A673 (cell line): ENCODE data around the gene TMEM243. TPM values are rescaled to one million over a fixed set of nuclear protein-coding genes. Genes with fewer than 3 reads are reported as not detected.

Experiments used
- BruUV-seq: library from RNA; stranded (reverse); fragments of 400-500 nt; replicated peaks from 2 replicates; lab custom pipeline; 2021; lab: Mats Ljungman, UMichigan
- CTCF ChIA-PET: fragments of 300-600 bp; sonication (Branson Sonifier 250); formaldehyde crosslinking; loops from one replicate; lab custom pipeline; 2022; ENCODE audit warnings: antibody characterized with exemption; lab: Charles Lee
- POLR2A ChIA-PET: fragments of 300-600 bp; sonication (Branson Sonifier 250); formaldehyde crosslinking; loops from one replicate; lab custom pipeline; 2022; ENCODE audit warnings: antibody characterized with exemption; ENCODE audit not compliant: low non-redundant PET; lab: Charles Lee
- DNase-seq: peaks from one replicate; pipeline ENCODE4 v3.0.0-alpha.2; 2015; ENCODE audit warnings: low spot score
- H3K27ac ChIP-seq: fragments of 200-600 bp; sonication (generic); 2 replicates; pipeline ENCODE4 v1.5.1; 2016; ENCODE audit warnings: mixed run types, low read depth, mild to moderate bottlenecking, mixed read lengths, antibody characterized with exemption, low read length; ENCODE audit not compliant: poor library complexity, severe bottlenecking
- H3K27me3 ChIP-seq: fragments of 200-600 bp; sonication (generic); replicated peaks from 2 replicates; pipeline ENCODE4 v1.6.1; 2017; ENCODE audit warnings: mixed run types, low read depth, mild to moderate bottlenecking, mixed read lengths, antibody characterized with exemption, low read length; ENCODE audit not compliant: insufficient read depth, poor library complexity
- H3K36me3 ChIP-seq: fragments of 200-600 bp; sonication (generic); 2 replicates; pipeline ENCODE4 v1.6.1; 2016; ENCODE audit warnings: mixed run types, mild to moderate bottlenecking, mixed read lengths, antibody characterized with exemption, low read length; ENCODE audit not compliant: insufficient read depth, poor library complexity, severe bottlenecking
- H3K4me1 ChIP-seq: fragments of 200-600 bp; sonication (generic); 2 replicates; pipeline ENCODE4 v1.6.1; 2017; ENCODE audit warnings: mixed run types, mild to moderate bottlenecking, mixed read lengths, antibody characterized with exemption, low read length; ENCODE audit not compliant: insufficient read depth, poor library complexity, severe bottlenecking
- H3K4me3 ChIP-seq: fragments of 200-600 bp; sonication (generic); 2 replicates; pipeline ENCODE4 v1.5.1; 2016; ENCODE audit warnings: low read depth, mixed run types, mild to moderate bottlenecking, mixed read lengths, low read length; ENCODE audit not compliant: poor library complexity, severe bottlenecking
- H3K9me3 ChIP-seq: fragments of 200-600 bp; sonication (generic); 2 replicates; pipeline ENCODE4 v1.6.1; 2016; ENCODE audit warnings: mixed run types, low read depth, mild to moderate bottlenecking, mixed read lengths, antibody characterized with exemption, low read length; ENCODE audit not compliant: poor library complexity, severe bottlenecking
- CTCF ChIP-seq: fragments of 300-800, 200-600 bp; sonication (generic); conservative IDR thresholded peaks from 2 replicates; pipeline ENCODE4 v1.5.1; 2017; ENCODE audit warnings: low read depth, mild to moderate bottlenecking, antibody characterized with exemption, low read length, moderate library complexity, mixed read lengths
- EZH2 ChIP-seq: fragments of 200-600 bp; sonication (generic); IDR thresholded peaks from 2 replicates; pipeline ENCODE4 v1.6.1; 2017; ENCODE audit warnings: borderline replicate concordance, low read depth, mild to moderate bottlenecking, mixed read lengths, antibody characterized with exemption, low read length; ENCODE audit not compliant: poor library complexity, severe bottlenecking
- intact Hi-C: fragments of 100-400 bp; cut with micrococcal nuclease; formaldehyde crosslinking; loops from one replicate; pipeline ENCODE4 v1.10.0; 2022; ENCODE audit not compliant: unreplicated experiment
- total RNA-seq: library from RNA; stranded (reverse); gene quantifications from 2 replicates; pipeline ENCODE4 v1.2.3, GENCODE V29; 2021

The TMEM243 gene
- total RNA-seq, 1 experiment from 2014 or later = 24.5 TPM

- ChIA-PET POLR2A (no interaction called here), CTCF (no interaction called here)
- Histone ChIP-seq H3K36me3 (no peaks in the 10 kb centered on the region), H3K4me3 (no peak overlapping the region), H3K27ac (no peak overlapping the region), H3K27me3 (peaks cover 3% of the 10 kb centered on the region), H3K9me3 (no peaks in the 10 kb centered on the region), H3K4me1 (no peaks in the 10 kb centered on the region)
- no peak for DNase-seq
- intact Hi-C loops = loop anchor here (10.0 kb wide), 1 partner anchor 177 kb away; the partner anchor contains the start of gene ELAPOR2
- no TSS peak for BruUV-seq
- TF ChIP-seq EZH2 = no peak
- TF ChIP-seq CTCF = no peak
These were observed 12.2 kb upstream of the TMEM243 start for GRCh38 chr7:87231711-87232110.

- Histone ChIP-seq H3K4me1 (no peaks in the 10 kb centered on the region), H3K36me3 (no peaks in the 10 kb centered on the region), H3K27me3 (peaks cover 3% of the 10 kb centered on the region), H3K27ac (no peak overlapping the region), H3K4me3 (no peak overlapping the region), H3K9me3 (no peaks in the 10 kb centered on the region)
- ChIA-PET POLR2A (no interaction called here), CTCF (no interaction called here)
- no peak for TF ChIP-seq CTCF
- TF ChIP-seq EZH2 = no peak
- DNase-seq = no peak
- no TSS peak for BruUV-seq
- intact Hi-C loops = loop anchor here (10.0 kb wide), 1 partner anchor 176 kb away; the partner anchor contains the start of gene ELAPOR2
These were observed 11.7 kb upstream of the TMEM243 start for GRCh38 chr7:87231258-87231657.

GRCh38 chr7:87226495-87226894 is 7.0 kb upstream of the TMEM243 start:
- CTCF ChIA-PET = no interaction called here

More at GRCh38 chr7:87226495-87226894, 7.0 kb upstream of the TMEM243 start:
- Histone ChIP-seq H3K4me1 (no peaks in the 10 kb centered on the region), H3K4me3 (no peak overlapping the region), H3K36me3 (no peaks in the 10 kb centered on the region), H3K9me3 (no peaks in the 10 kb centered on the region), H3K27ac (no peak overlapping the region), H3K27me3 (peaks cover 21% of the 10 kb centered on the region)
- POLR2A ChIA-PET = no interaction called here
- no TSS peak for BruUV-seq
- no peak for TF ChIP-seq EZH2
- no peak for TF ChIP-seq CTCF
- intact Hi-C loops = no loop called here
- DNase-seq = no peak
